Thoracic aorta (tissue), 2 donors: Measurements from ENCODE around the gene KPTN. TPM values are rescaled to one million over a fixed set of nuclear protein-coding genes. Genes with fewer than 3 reads are reported as not detected.
A peak's percentile ranks its signal among the peaks of the same experiment; 100 is the strongest.

Experiments used
- ATAC-seq: fragments of 150-250 bp; one replicate; pipeline ENCODE4 v1.8.0; 2017; ENCODE audit warnings: low read depth; ENCODE audit not compliant: insufficient number of reproducible peaks, low FRiP score
- DNase-seq: peaks from one replicate; pipeline ENCODE4 v3.0.0-alpha.2; 2020; ENCODE audit warnings: low spot score
- H3K27ac ChIP-seq, 2 donors: fragments of 200-600 bp; sonication (generic); 1 replicate in 1 of 2; 2 replicates in 1 of 2; pipeline ENCODE4 v1.5.1; 2016; ENCODE audit warnings: mild to moderate bottlenecking in 2 of 2, moderate library complexity in 2 of 2
- H3K27me3 ChIP-seq: fragments of 200-600 bp; sonication (generic); replicated peaks from 2 replicates; pipeline ENCODE4 v1.6.0; 2016; ENCODE audit warnings: mild to moderate bottlenecking; ENCODE audit not compliant: insufficient read depth
- H3K36me3 ChIP-seq: fragments of 200-600 bp; sonication (generic); one replicate; pipeline ENCODE4 v1.5.1; 2016
- H3K4me1 ChIP-seq, 2 donors: fragments of 200-600 bp; sonication (generic); 1 replicate in 1 of 2; 2 replicates in 1 of 2; pipeline versions ENCODE4 v1.5.1 to v1.6.0; 2016; ENCODE audit warnings: low read depth in 2 of 2, mild to moderate bottlenecking in 1 of 2; ENCODE audit not compliant: control insufficient read depth in 1 of 2
- H3K4me3 ChIP-seq: fragments of 200-600 bp; sonication (generic); 2 replicates; pipeline ENCODE4 v1.5.1; 2016; ENCODE audit warnings: mild to moderate bottlenecking
- H3K9me3 ChIP-seq: fragments of 200-600 bp; sonication (generic); 2 replicates; pipeline ENCODE4 v1.5.1; 2016
- total RNA-seq, 2 donors: library from RNA; depleted of rRNA; stranded (reverse); fragments of >200 nt; gene quantifications; one replicate each; pipeline versions ENCODE4 v1.1.0 to v1.2.3, GENCODE V29; 2016
- TF ChIP-seq, protein P1 (sequence below): fragments of 200-600 bp; sonication (generic); IDR thresholded peaks from one replicate; pipeline ENCODE4 v1.5.1; 2019; ENCODE audit warnings: antibody characterized with exemption

Gene KPTN
- total RNA-seq, 2 donors from 2014 or later, result 0.95 to 1.2 TPM

DNA sequence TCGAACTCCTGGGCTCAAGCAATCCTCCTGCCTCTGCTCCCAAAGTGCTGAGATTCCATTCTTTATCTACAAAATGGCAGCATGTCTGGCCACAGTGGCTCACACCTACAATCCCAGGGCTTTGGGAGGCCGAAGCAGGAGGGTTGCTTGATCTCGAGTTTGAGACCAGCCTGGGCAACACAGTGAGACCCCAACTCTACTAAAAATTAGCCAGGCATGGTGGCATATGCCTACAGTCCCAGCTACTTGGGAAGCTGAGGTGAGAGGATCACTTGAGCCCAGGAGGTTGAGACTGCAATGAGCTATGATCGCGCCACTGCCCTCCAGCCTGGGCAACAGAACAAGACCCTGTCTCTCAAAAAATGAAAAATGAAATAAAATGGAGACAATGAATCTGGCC is 24.7 kb upstream of the KPTN start:
- H3K4me1 ChIP-seq, result peaks cover 56 to 69% of the 10 kb centered on the region in 2 donors

DNA sequence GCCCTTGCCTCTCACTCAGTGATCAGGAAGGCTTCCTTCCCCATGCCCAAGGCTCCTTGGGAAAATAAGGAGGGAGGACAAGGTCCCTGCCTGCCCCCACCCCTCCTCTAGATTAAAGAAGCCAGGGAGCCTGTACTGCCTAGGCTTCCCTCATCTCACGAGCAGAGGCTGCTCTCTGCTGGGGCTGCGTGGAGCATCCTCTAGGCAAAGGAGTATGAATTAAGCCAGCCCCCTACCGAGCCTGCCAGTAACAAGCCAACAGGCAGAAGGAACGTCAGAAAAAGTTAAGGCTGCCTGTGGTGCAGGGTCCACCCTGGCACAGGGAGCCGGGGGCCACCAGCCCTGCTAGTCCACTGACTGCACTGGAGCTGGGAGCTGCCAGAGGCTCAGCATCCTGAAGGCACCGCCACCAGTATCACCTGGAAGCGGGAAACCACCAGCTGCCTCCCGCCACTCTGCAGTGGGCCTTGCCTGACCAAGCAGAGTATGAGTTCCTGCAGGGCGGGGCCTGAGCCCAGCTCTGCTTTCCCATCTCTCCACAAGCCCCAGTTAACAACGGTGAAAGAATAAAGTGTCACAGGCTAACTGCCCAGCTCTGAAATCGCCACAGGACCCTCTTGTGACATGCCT is 24.0 kb upstream of the KPTN start:
- Histone ChIP-seq H3K4me1 (peaks cover 50 to 62% of the 10 kb centered on the region in 2 donors), H3K36me3 (peaks cover 11% of the 10 kb centered on the region), H3K27ac (peak overlapping the region in 1 of 2 donors; percentile 0), H3K4me3 (no peak overlapping the region), H3K9me3 (no peaks in the 10 kb centered on the region), H3K27me3 (no peaks in the 10 kb centered on the region)
- ATAC-seq, result no peak
- TF ChIP-seq, protein P1, sequence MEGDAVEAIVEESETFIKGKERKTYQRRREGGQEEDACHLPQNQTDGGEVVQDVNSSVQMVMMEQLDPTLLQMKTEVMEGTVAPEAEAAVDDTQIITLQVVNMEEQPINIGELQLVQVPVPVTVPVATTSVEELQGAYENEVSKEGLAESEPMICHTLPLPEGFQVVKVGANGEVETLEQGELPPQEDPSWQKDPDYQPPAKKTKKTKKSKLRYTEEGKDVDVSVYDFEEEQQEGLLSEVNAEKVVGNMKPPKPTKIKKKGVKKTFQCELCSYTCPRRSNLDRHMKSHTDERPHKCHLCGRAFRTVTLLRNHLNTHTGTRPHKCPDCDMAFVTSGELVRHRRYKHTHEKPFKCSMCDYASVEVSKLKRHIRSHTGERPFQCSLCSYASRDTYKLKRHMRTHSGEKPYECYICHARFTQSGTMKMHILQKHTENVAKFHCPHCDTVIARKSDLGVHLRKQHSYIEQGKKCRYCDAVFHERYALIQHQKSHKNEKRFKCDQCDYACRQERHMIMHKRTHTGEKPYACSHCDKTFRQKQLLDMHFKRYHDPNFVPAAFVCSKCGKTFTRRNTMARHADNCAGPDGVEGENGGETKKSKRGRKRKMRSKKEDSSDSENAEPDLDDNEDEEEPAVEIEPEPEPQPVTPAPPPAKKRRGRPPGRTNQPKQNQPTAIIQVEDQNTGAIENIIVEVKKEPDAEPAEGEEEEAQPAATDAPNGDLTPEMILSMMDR, result no peak
- no peak for DNase-seq

More for the DNA sequence above, 24.7 kb upstream of the KPTN start:
- ATAC-seq, result no peak
- TF ChIP-seq, protein P1, result no peak
- no peak for DNase-seq
- Histone ChIP-seq H3K9me3 (no peaks in the 10 kb centered on the region), H3K36me3 (peaks cover 4% of the 10 kb centered on the region), H3K27ac (peak overlapping the region in 1 of 2 donors; percentile 0), H3K27me3 (no peaks in the 10 kb centered on the region), H3K4me3 (no peak overlapping the region)

DNA sequence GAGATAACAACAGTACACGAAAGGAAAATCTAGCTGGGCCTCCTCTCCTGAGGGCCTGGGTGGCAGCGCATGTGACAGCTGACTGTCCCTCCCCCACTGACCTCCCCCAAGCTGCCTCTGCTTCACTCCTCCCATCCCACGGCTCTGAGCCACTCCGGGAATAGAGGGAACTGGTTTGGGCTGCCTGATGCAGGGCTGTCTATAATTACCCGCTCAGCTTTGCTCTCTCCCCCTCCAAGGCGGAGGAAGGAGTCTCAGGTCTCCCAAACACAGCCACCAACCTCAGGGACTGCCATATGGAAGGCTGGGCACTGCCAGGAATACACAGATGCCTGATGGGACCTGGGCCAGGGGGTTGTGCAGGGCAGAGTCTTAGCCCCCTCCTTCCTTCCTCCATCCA is 23.0 kb upstream of the KPTN start:
- no peak for DNase-seq
- TF ChIP-seq, protein P1, result no peak
- H3K4me1 ChIP-seq, result peaks cover 40 to 52% of the 10 kb centered on the region in 2 donors
- H3K36me3 ChIP-seq, result peaks cover 19% of the 10 kb centered on the region
- H3K4me3 ChIP-seq, result no peak overlapping the region
- no peak for ATAC-seq
- no peak overlapping the region for H3K27ac ChIP-seq
- H3K27me3 ChIP-seq, result no peaks in the 10 kb centered on the region
- H3K9me3 ChIP-seq, result no peaks in the 10 kb centered on the region

DNA sequence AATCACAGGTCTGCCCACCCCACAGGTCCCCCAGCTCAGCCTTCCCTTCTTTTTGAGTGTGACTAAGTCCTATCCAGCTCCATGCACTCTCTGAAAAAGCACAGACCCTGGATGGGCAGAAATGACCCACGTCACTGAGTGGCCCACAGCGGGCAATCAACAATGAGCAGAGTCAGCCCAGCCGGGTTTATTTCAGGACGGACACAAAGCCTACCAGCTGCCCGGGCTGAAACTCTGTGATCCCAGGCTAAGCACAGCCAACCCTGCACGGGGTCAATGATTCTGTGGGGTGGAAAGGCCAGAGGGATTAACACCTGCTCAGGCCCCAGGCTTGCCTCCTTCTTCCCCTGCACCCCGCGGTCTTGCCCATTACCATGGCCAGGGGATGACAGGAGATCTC is 22.4 kb upstream of the KPTN start:
- H3K9me3 ChIP-seq, result no peaks in the 10 kb centered on the region
- TF ChIP-seq, protein P1, result no peak
- no peak overlapping the region for H3K4me3 ChIP-seq
- peaks cover 36 to 46% of the 10 kb centered on the region in 2 donors for H3K4me1 ChIP-seq
- no peak overlapping the region for H3K27ac ChIP-seq
- no peak for DNase-seq
- H3K36me3 ChIP-seq, result peaks cover 19% of the 10 kb centered on the region
- no peak for ATAC-seq
- H3K27me3 ChIP-seq, result no peaks in the 10 kb centered on the region

DNA sequence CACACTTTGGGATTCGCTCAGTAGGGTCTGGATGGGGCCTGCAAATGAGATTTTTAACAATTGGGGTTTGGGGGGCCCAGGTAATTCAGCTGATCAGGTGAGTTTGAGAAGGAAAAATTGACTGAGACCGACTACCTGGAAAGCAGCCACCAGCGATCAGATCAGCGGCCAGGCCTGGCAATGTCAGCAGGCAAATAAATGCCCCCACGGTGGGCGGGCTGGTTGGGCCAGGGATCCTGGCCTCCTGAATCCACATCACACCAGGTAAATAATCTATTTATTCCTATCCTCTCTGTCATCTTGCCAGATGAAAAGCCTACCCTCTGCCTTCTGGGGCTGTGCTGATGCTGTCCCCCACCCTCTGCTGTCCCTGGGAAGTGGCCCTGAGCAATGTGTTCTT is 21.5 kb upstream of the KPTN start:
- Histone ChIP-seq H3K4me1 (peaks cover 28 to 37% of the 10 kb centered on the region in 2 donors), H3K27me3 (no peaks in the 10 kb centered on the region), H3K9me3 (no peaks in the 10 kb centered on the region), H3K4me3 (no peak overlapping the region), H3K27ac (no peak overlapping the region), H3K36me3 (peaks cover 28% of the 10 kb centered on the region)
- no peak for DNase-seq
- TF ChIP-seq, protein P1, result no peak
- ATAC-seq, result no peak
